K562 (cell line): ENCODE measurements around the gene WDR27.

Experiments used
- BHLHE40 ChIP-seq: IDR thresholded peaks from 2 replicates; pipeline ENCODE4 v1.6.1; 2011; ENCODE audit warnings: low read length, improper control_type of control experiment
- BMI1 ChIP-seq: fragments of 150-350 bp; IDR thresholded peaks from 2 replicates; pipeline ENCODE4 v1.6.1; 2014; ENCODE audit warnings: low read length
- CTCF ChIP-seq, 3 experiments: IDR thresholded peaks in 2 of 3; conservative IDR thresholded peaks in 1 of 3; 2 replicates each; pipeline ENCODE4 v1.5.1; 2011 to 2012; ENCODE audit warnings: low read length in 3 of 3, mild to moderate bottlenecking in 3 of 3, control low read depth in 2 of 3, improper control_type of control experiment in 1 of 3, inconsistent platforms in 1 of 3, low read depth in 1 of 3, mixed read lengths in 1 of 3, moderate library complexity in 1 of 3; ENCODE audit not compliant: insufficient read depth in 2 of 3
- KDM1A ChIP-seq, 2 experiments: fragments of 450-650 bp; IDR thresholded peaks; 2 replicates each; pipeline ENCODE4 v1.6.1; 2016; ENCODE audit warnings: mild to moderate bottlenecking in 2 of 2
- SIX5 ChIP-seq, 2 experiments: IDR thresholded peaks; 2 replicates each; pipeline ENCODE4 v1.6.1; 2011; ENCODE audit warnings: low read length in 2 of 2, borderline replicate concordance in 1 of 2, low read depth in 1 of 2, mild to moderate bottlenecking in 1 of 2, moderate library complexity in 1 of 2; ENCODE audit not compliant: insufficient read depth in 1 of 2
- SMARCB1 ChIP-seq: IDR thresholded peaks from 2 replicates; pipeline ENCODE4 v1.6.1; 2011; ENCODE audit warnings: improper control_type of control experiment, low read depth; ENCODE audit not compliant: insufficient read length
- SMC3 ChIP-seq: conservative IDR thresholded peaks from 2 replicates; pipeline ENCODE4 v1.6.1; 2011; ENCODE audit warnings: low read depth, low read length, improper control_type of control experiment; ENCODE audit not compliant: insufficient read depth

GRCh38 chr6:169490246-169490641 lies 211.6 kb downstream of the WDR27 start:
- TF ChIP-seq KDM1A (IDR thresholded peaks at IDR 0.05) (no peak), CTCF (IDR thresholded peaks at IDR 0.05 in 2 of 3, conservative IDR thresholded peaks at IDR 0.05 in 1 of 3; ENCODE audit: insufficient read depth in 2 of 3, low read depth in 1 of 3, low read length in 3 of 3) (no peak), SMARCB1 (no peak), SMC3 (no peak), BMI1 (no peak), SIX5 (IDR thresholded peaks at IDR 0.05; ENCODE audit: borderline replicate concordance in 1 of 2, insufficient read depth in 1 of 2, low read depth in 1 of 2, low read length in 2 of 2) (no peak), BHLHE40 (peak; percentile 55)
